HCT116 (cell line): Measurements from ENCODE around the gene IGF2.

Experiments used
- CTCF ChIP-seq, 3 experiments: fragments of 200-600 bp in 1 of 3; sonication (generic) in 1 of 3; IDR thresholded peaks in 2 of 3; conservative IDR thresholded peaks in 1 of 3; 2 replicates each; pipeline ENCODE4 v1.5.1; 2012 to 2017; ENCODE audit warnings: low read depth in 2 of 3, low read length in 2 of 3, antibody characterized with exemption in 1 of 3, borderline replicate concordance in 1 of 3, control low read depth in 1 of 3, mild to moderate bottlenecking in 1 of 3, mixed read lengths in 1 of 3, mixed run types in 1 of 3, moderate library complexity in 1 of 3; ENCODE audit not compliant: insufficient read depth in 1 of 3
- SIN3A ChIP-seq: IDR thresholded peaks from 2 replicates; pipeline ENCODE4 v1.6.1; 2012; ENCODE audit warnings: low read depth

- TF ChIP-seq CTCF (IDR thresholded peaks at IDR 0.05 in 2 of 3, conservative IDR thresholded peaks at IDR 0.05 in 1 of 3; ENCODE audit: borderline replicate concordance in 1 of 3, insufficient read depth in 1 of 3, low read depth in 2 of 3, low read length in 2 of 3) (no peak), SIN3A (no peak)
These were observed 31.7 kb downstream of the IGF2 start for GRCh38 chr11:2107521-2107920.
